Measurements from ENCODE around the gene ZFAND6. TPM values are rescaled to one million over a fixed set of nuclear protein-coding genes. Genes with fewer than 3 reads are reported as not detected.

The ZFAND6 gene
- total RNA-seq, 2 donors from 2014 or later: 85.5 to 91.6 TPM

- Mint-ChIP-seq H3K4me1 (peaks cover 25% of the 10 kb centered on the region), H3K4me3 (peak overlapping the region; percentile 86), H3K27me3 (no peaks in the 10 kb centered on the region), H3K27ac (peak overlapping the region; percentile 95), H3K36me3 (ENCODE audit: low read depth) (no peaks in the 10 kb centered on the region)
- DNase-seq: no peak
- no peak for ATAC-seq
- no peaks in the 10 kb centered on the region for H3K9me3 ChIP-seq (ENCODE audit: control insufficient read depth, low read length, poor library complexity, severe bottlenecking)
These were observed 1.0 kb downstream of the ZFAND6 start for GRCh38 chr15:80060356-80061006.

- no peak for ATAC-seq
- Mint-ChIP-seq H3K4me1 (peaks cover 23% of the 10 kb centered on the region), H3K27ac (peak overlapping the region; percentile 74)
These were observed 2.1 kb downstream of the ZFAND6 start for GRCh38 chr15:80061582-80061981.

GRCh38 chr15:80066912-80067311 is 7.4 kb downstream of the ZFAND6 start:
- no peaks in the 10 kb centered on the region for H3K27me3 Mint-ChIP-seq
- DNase-seq (no peak), ATAC-seq (no peak)
- no peaks in the 10 kb centered on the region for H3K36me3 Mint-ChIP-seq (ENCODE audit: low read depth)
- peaks cover 32% of the 10 kb centered on the region for H3K4me1 Mint-ChIP-seq
- no peaks in the 10 kb centered on the region for H3K9me3 ChIP-seq (ENCODE audit: control insufficient read depth, low read length, poor library complexity, severe bottlenecking)
- H3K27ac Mint-ChIP-seq: peak overlapping the region; percentile 27
- H3K4me3 Mint-ChIP-seq: no peak overlapping the region

More at GRCh38 chr15:80061582-80061981, 2.1 kb downstream of the ZFAND6 start:
- no peaks in the 10 kb centered on the region for H3K36me3 Mint-ChIP-seq (ENCODE audit: low read depth)
- no peak for DNase-seq
- H3K4me3 Mint-ChIP-seq: peak overlapping the region; percentile 86
- H3K27me3 Mint-ChIP-seq: no peaks in the 10 kb centered on the region
- no peaks in the 10 kb centered on the region for H3K9me3 ChIP-seq (ENCODE audit: control insufficient read depth, low read length, poor library complexity, severe bottlenecking)

- H3K27ac Mint-ChIP-seq: no peak overlapping the region
- H3K4me1 Mint-ChIP-seq: peaks cover 30% of the 10 kb centered on the region
These were observed 9.1 kb downstream of the ZFAND6 start for GRCh38 chr15:80068578-80068977.

GRCh38 chr15:80070840-80071239 is 11.4 kb downstream of the ZFAND6 start:
- Mint-ChIP-seq H3K27ac (no peak overlapping the region), H3K4me3 (no peak overlapping the region), H3K4me1 (peaks cover 32% of the 10 kb centered on the region), H3K27me3 (no peaks in the 10 kb centered on the region), H3K36me3 (ENCODE audit: low read depth) (no peaks in the 10 kb centered on the region)
- DNase-seq (no peak), ATAC-seq (no peak)
- H3K9me3 ChIP-seq (ENCODE audit: control insufficient read depth, low read length, poor library complexity, severe bottlenecking): no peaks in the 10 kb centered on the region

More at GRCh38 chr15:80068578-80068977, 9.1 kb downstream of the ZFAND6 start:
- no peaks in the 10 kb centered on the region for H3K27me3 Mint-ChIP-seq
- H3K9me3 ChIP-seq (ENCODE audit: control insufficient read depth, low read length, poor library complexity, severe bottlenecking): no peaks in the 10 kb centered on the region
- ATAC-seq: no peak
- DNase-seq: no peak
- H3K36me3 Mint-ChIP-seq (ENCODE audit: low read depth): no peaks in the 10 kb centered on the region
- no peak overlapping the region for H3K4me3 Mint-ChIP-seq

- Mint-ChIP-seq H3K4me3 (no peak overlapping the region), H3K36me3 (ENCODE audit: low read depth) (no peaks in the 10 kb centered on the region), H3K27me3 (no peaks in the 10 kb centered on the region), H3K4me1 (peaks cover 40% of the 10 kb centered on the region), H3K27ac (no peak overlapping the region)
- DNase-seq (no peak), ATAC-seq (no peak)
- H3K9me3 ChIP-seq (ENCODE audit: control insufficient read depth, low read length, poor library complexity, severe bottlenecking): no peaks in the 10 kb centered on the region
These were observed 12.2 kb downstream of the ZFAND6 start for GRCh38 chr15:80071652-80072051.

- H3K36me3 Mint-ChIP-seq (ENCODE audit: low read depth): no peaks in the 10 kb centered on the region
- DNase-seq: no peak
- peaks cover 35% of the 10 kb centered on the region for H3K4me1 Mint-ChIP-seq
- peak; percentile 98 for ATAC-seq
- peak overlapping the region; percentile 37 for H3K27ac Mint-ChIP-seq
- H3K27me3 Mint-ChIP-seq: no peaks in the 10 kb centered on the region
- no peaks in the 10 kb centered on the region for H3K9me3 ChIP-seq (ENCODE audit: control insufficient read depth, low read length, poor library complexity, severe bottlenecking)
- H3K4me3 Mint-ChIP-seq: peak overlapping the region; percentile 76
These were observed 13.0 kb downstream of the ZFAND6 start for GRCh38 chr15:80072285-80072994.

- no peaks in the 10 kb centered on the region for H3K9me3 ChIP-seq (ENCODE audit: control insufficient read depth, low read length, poor library complexity, severe bottlenecking)
- Mint-ChIP-seq H3K27me3 (no peaks in the 10 kb centered on the region), H3K27ac (no peak overlapping the region), H3K36me3 (ENCODE audit: low read depth) (no peaks in the 10 kb centered on the region), H3K4me3 (no peak overlapping the region), H3K4me1 (peaks cover 38% of the 10 kb centered on the region)
- no peak for DNase-seq
- ATAC-seq: no peak
These were observed 13.7 kb downstream of the ZFAND6 start for GRCh38 chr15:80073197-80073596.

- ATAC-seq (no peak), DNase-seq (no peak)
- no peaks in the 10 kb centered on the region for H3K36me3 Mint-ChIP-seq (ENCODE audit: low read depth)
- no peaks in the 10 kb centered on the region for H3K9me3 ChIP-seq (ENCODE audit: control insufficient read depth, low read length, poor library complexity, severe bottlenecking)
- peaks cover 28% of the 10 kb centered on the region for H3K4me1 Mint-ChIP-seq
- H3K27me3 Mint-ChIP-seq: no peaks in the 10 kb centered on the region
- no peak overlapping the region for H3K4me3 Mint-ChIP-seq
- no peak overlapping the region for H3K27ac Mint-ChIP-seq
These were observed 17.1 kb downstream of the ZFAND6 start for GRCh38 chr15:80076321-80077318.

GRCh38 chr15:80081390-80081789 is 21.9 kb downstream of the ZFAND6 start:
- H3K4me1 Mint-ChIP-seq: peaks cover 23% of the 10 kb centered on the region
- H3K27me3 Mint-ChIP-seq: no peaks in the 10 kb centered on the region
- no peaks in the 10 kb centered on the region for H3K36me3 Mint-ChIP-seq (ENCODE audit: low read depth)
- ATAC-seq (peak; percentile 46), DNase-seq (no peak)
- H3K9me3 ChIP-seq (ENCODE audit: control insufficient read depth, low read length, poor library complexity, severe bottlenecking): no peaks in the 10 kb centered on the region
- no peak overlapping the region for H3K27ac Mint-ChIP-seq
- H3K4me3 Mint-ChIP-seq: no peak overlapping the region

GRCh38 chr15:80087104-80087503 is 27.6 kb downstream of the ZFAND6 start:
- no peak for DNase-seq
- H3K4me1 Mint-ChIP-seq: peaks cover 24% of the 10 kb centered on the region
- H3K27me3 Mint-ChIP-seq: no peaks in the 10 kb centered on the region
- H3K27ac Mint-ChIP-seq: no peak overlapping the region
- no peak overlapping the region for H3K4me3 Mint-ChIP-seq
- H3K36me3 Mint-ChIP-seq (ENCODE audit: low read depth): no peaks in the 10 kb centered on the region
- ATAC-seq: no peak
- H3K9me3 ChIP-seq (ENCODE audit: control insufficient read depth, low read length, poor library complexity, severe bottlenecking): no peaks in the 10 kb centered on the region

GRCh38 chr15:80090041-80090440 is 30.6 kb downstream of the ZFAND6 start:
- Mint-ChIP-seq H3K4me1 (peaks cover 22% of the 10 kb centered on the region), H3K27ac (no peak overlapping the region), H3K27me3 (no peaks in the 10 kb centered on the region), H3K4me3 (no peak overlapping the region), H3K36me3 (ENCODE audit: low read depth) (no peaks in the 10 kb centered on the region)
- ATAC-seq (no peak), DNase-seq (no peak)
- no peaks in the 10 kb centered on the region for H3K9me3 ChIP-seq (ENCODE audit: control insufficient read depth, low read length, poor library complexity, severe bottlenecking)

Measured in T-helper 17 cell (primary cell).